ENCODE data around the gene RPP25. TPM values are rescaled to one million over a fixed set of nuclear protein-coding genes. Genes with fewer than 3 reads are reported as not detected.

Gene RPP25
- total and polyA plus RNA-seq, 2 of the 13 experiments (the other 11 are each of a cell fraction or from before 2014, with no cell fraction given): 0.05 to 0.11 TPM

DNA sequence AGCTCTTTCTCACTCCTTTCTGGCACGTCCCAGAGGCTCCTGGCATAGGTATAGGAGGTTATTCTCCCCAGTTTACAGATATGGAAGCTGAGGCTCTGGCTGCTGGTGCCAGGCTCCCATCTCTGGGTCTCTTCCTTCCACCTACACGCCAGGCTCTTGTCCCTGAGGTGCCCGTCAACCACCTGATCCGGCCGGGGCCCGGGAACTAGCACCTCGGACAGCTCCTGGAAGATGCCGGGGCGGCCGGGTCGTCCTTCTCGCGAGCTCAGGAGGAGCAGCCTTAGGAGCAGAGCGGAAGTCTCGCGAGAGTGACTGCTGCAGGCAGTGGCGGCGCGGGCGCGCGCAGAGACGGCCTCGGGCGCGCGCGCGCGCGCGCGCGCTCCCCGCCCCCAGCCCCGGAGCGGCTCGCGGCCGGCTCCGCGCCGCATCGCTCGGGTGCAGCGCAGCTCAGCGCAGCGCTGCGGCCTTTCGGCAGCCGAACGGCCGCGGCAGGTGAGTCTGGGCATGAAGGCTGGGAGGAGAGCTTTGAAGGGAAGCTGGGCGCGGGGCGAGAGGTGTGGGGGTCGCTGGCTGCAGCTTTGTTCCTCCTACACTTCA, 38.7 kb upstream of the RPP25 start, which contains the start of gene SCAMP5 (continued):
- TF ChIP-seq ISL2 (CRISPR knock-in tag; IDR thresholded peaks at IDR 0.05) (peak; percentile 75), ZNF660 (CRISPR knock-in tag; IDR thresholded peaks at IDR 0.05; ENCODE audit: borderline replicate concordance, low read depth) (0 out of 2 replicates have a peak, but pooled peaks have one; percentile 71), JDP2 (CRISPR knock-in tag; IDR thresholded peaks at IDR 0.05; ENCODE audit: borderline replicate concordance) (no peak), DNMT3B (CRISPR knock-in tag; conservative IDR thresholded peaks at IDR 0.05) (no peak; the same call in 1 of the 2 replicates), THRA (CRISPR knock-in tag; IDR thresholded peaks at IDR 0.05; ENCODE audit: borderline replicate concordance) (peak; percentile 81), HNRNPL (IDR thresholded peaks at IDR 0.05; ENCODE audit: low read depth, low read length) (no peak), SNRNP70 (IDR thresholded peaks at IDR 0.05; ENCODE audit: low read depth, low read length) (no peak), ZFP90 (CRISPR knock-in tag; IDR thresholded peaks at IDR 0.05; ENCODE audit: borderline replicate concordance) (peak; percentile 74; the same call in 1 of the 2 replicates), SRY (CRISPR knock-in tag; IDR thresholded peaks at IDR 0.05) (peak; percentile 94; the same call in 1 of the 2 replicates), MXD4 (CRISPR knock-in tag; IDR thresholded peaks at IDR 0.05) (peak; percentile 45; the same call in 1 of the 2 replicates), RBM39 (IDR thresholded peaks at IDR 0.05; ENCODE audit: low read depth, low read length, poor library complexity, severe bottlenecking) (no peak), SCMH1 (CRISPR knock-in tag; IDR thresholded peaks at IDR 0.05; ENCODE audit: borderline replicate concordance) (no peak), ZNF75D (CRISPR knock-in tag; IDR thresholded peaks at IDR 0.05; ENCODE audit: borderline replicate concordance) (no peak), ZFYVE20 (CRISPR knock-in tag; IDR thresholded peaks at IDR 0.05; ENCODE audit: borderline replicate concordance, low read depth) (0 out of 2 replicates have a peak, but pooled peaks have one; percentile 61), ZBTB39 (CRISPR knock-in tag; IDR thresholded peaks at IDR 0.05) (no peak), GABPA (IDR thresholded peaks at IDR 0.05; ENCODE audit: low read depth, low read length) (no peak), GABPA (CRISPR knock-in tag; IDR thresholded peaks at IDR 0.05; ENCODE audit: low read depth) (peak; percentile 48), CBX5 (CRISPR knock-in tag; IDR thresholded peaks at IDR 0.05; ENCODE audit: borderline replicate concordance) (0 out of 2 replicates have a peak, but pooled peaks have one; percentile 56), ZNF788 (CRISPR knock-in tag; IDR thresholded peaks at IDR 0.05; ENCODE audit: borderline replicate concordance) (no peak), MYNN (CRISPR knock-in tag; IDR thresholded peaks at IDR 0.05; ENCODE audit: low read depth) (peak; percentile 92; the same call in 1 of the 2 replicates), ZNF335 (CRISPR knock-in tag; IDR thresholded peaks at IDR 0.05) (peak; percentile 66; the same call in 1 of the 2 replicates), CHD4 (IDR thresholded peaks at IDR 0.05; ENCODE audit: borderline replicate concordance, low read length) (no peak)
- TF ChIP-seq, protein P1, sequence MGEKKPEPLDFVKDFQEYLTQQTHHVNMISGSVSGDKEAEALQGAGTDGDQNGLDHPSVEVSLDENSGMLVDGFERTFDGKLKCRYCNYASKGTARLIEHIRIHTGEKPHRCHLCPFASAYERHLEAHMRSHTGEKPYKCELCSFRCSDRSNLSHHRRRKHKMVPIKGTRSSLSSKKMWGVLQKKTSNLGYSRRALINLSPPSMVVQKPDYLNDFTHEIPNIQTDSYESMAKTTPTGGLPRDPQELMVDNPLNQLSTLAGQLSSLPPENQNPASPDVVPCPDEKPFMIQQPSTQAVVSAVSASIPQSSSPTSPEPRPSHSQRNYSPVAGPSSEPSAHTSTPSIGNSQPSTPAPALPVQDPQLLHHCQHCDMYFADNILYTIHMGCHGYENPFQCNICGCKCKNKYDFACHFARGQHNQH (CRISPR knock-in tag; IDR thresholded peaks at IDR 0.05): peak; percentile 77
- TF ChIP-seq, protein P2, sequence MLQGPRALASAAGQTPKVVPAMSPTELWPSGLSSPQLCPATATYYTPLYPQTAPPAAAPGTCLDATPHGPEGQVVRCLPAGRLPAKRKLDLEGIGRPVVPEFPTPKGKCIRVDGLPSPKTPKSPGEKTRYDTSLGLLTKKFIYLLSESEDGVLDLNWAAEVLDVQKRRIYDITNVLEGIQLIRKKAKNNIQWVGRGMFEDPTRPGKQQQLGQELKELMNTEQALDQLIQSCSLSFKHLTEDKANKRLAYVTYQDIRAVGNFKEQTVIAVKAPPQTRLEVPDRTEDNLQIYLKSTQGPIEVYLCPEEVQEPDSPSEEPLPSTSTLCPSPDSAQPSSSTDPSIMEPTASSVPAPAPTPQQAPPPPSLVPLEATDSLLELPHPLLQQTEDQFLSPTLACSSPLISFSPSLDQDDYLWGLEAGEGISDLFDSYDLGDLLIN (CRISPR knock-in tag; IDR thresholded peaks at IDR 0.05; ENCODE audit: borderline replicate concordance): no peak

Data from HepG2 (cell line).